IPS-20b (cell line): Measurements from ENCODE around the gene SIGMAR1.

Experiments
- H3K27ac ChIP-seq: one replicate; pipeline ENCODE4 v1.5.1; 2013; ENCODE audit warnings: low read length
- H3K27me3 ChIP-seq: 2 replicates; pipeline ENCODE4 v1.6.1; 2013; ENCODE audit warnings: mild to moderate bottlenecking, low read length, inconsistent platforms; ENCODE audit not compliant: insufficient read depth
- H3K36me3 ChIP-seq: 2 replicates; pipeline ENCODE4 v1.6.1; 2013; ENCODE audit warnings: low read depth, mild to moderate bottlenecking, inconsistent platforms, low read length, moderate library complexity; ENCODE audit not compliant: insufficient read depth
- H3K4me1 ChIP-seq: 2 replicates; pipeline ENCODE4 v1.6.1; 2013; ENCODE audit warnings: mild to moderate bottlenecking, control low read depth, inconsistent platforms, low read length, moderate library complexity; ENCODE audit not compliant: insufficient read depth
- H3K4me3 ChIP-seq: 2 replicates; pipeline ENCODE4 v1.5.1; 2013; ENCODE audit warnings: mild to moderate bottlenecking, low read length, inconsistent platforms
- H3K9ac ChIP-seq: 2 replicates; pipeline ENCODE4 v1.6.1; 2013; ENCODE audit warnings: low read depth, mild to moderate bottlenecking, inconsistent platforms, low read length, moderate library complexity
- H3K9me3 ChIP-seq: 2 replicates; pipeline ENCODE4 v1.6.1; 2013; ENCODE audit warnings: mild to moderate bottlenecking, low read depth, low read length, inconsistent platforms; ENCODE audit not compliant: insufficient read depth

Gene SIGMAR1

DNA sequence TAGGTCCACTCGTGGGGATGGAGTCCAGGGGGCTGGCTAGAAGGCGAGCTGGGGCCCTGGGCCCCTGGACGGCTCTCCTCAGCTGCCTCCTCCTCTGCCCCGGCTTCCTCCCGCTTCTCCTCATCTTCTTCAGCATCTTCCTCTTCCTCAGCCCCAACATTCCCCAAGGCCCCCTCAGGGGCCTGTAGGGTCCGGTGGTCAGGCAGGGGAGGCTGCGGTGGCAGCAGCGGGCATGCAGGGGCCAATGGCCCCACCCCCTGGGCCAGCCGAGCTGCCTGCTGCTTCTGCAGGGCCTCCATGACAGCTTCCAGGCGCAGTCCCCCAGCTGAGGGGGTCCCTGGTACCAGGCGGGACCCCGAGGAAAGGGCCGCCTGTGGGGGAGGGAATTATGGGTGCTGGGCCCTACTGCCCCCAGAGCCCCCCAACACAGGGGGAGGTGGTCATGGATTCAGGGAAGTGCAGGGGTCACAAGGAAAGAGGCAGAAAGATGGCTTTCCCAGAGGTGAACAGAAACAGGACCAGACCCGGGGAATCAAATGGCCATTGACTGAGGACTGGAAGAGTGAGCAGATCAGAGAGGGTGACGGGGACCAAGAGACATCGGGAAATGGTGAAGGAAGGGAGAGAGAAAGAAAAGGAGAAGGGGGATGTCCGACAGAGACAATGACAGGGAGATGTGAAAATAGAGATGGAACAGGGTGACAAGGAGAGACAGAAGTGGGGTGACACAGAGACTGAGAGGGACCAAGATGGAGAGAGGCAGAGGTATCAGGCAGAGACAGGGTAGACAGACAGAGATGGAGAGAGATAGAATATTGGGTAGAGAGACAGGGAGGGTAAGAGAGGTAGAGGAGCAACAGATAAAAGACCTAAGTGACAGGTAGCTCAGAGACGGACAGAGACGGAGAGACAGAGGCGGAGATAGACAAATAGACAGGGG, 9.6 kb downstream of the SIGMAR1 start:
- Histone ChIP-seq H3K4me3 (peak overlapping the region; percentile 54), H3K4me1 (peaks cover 5% of the 10 kb centered on the region; the same call in 1 of the 2 replicates), H3K27me3 (peaks cover 100% of the 10 kb centered on the region), H3K9ac (no peak overlapping the region), H3K36me3 (no peaks in the 10 kb centered on the region), H3K9me3 (no peaks in the 10 kb centered on the region), H3K27ac (no peak overlapping the region)

DNA sequence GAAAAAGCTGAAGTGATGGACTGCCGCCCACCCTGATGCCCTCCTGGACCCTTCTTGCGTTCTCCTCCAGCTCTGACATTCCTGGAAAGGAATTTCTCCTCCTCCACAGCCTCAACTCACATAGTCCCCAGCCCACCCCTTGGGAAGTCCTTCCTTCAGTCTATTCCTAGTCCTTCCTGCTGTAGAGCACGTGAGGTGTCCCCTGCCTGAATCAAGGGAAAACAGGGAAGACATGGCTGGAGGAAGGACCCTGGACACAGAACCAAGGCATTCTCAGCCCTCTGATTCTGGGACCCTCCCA, 12.5 kb downstream of the SIGMAR1 start:
- H3K36me3 ChIP-seq, result no peaks in the 10 kb centered on the region
- no peaks in the 10 kb centered on the region for H3K9me3 ChIP-seq
- H3K27ac ChIP-seq, result no peak overlapping the region
- peaks cover 86% of the 10 kb centered on the region for H3K27me3 ChIP-seq
- H3K9ac ChIP-seq, result no peak overlapping the region; the same call in 1 of the 2 replicates
- no peak overlapping the region for H3K4me3 ChIP-seq
- peaks cover 5% of the 10 kb centered on the region; the same call in 1 of the 2 replicates for H3K4me1 ChIP-seq

DNA sequence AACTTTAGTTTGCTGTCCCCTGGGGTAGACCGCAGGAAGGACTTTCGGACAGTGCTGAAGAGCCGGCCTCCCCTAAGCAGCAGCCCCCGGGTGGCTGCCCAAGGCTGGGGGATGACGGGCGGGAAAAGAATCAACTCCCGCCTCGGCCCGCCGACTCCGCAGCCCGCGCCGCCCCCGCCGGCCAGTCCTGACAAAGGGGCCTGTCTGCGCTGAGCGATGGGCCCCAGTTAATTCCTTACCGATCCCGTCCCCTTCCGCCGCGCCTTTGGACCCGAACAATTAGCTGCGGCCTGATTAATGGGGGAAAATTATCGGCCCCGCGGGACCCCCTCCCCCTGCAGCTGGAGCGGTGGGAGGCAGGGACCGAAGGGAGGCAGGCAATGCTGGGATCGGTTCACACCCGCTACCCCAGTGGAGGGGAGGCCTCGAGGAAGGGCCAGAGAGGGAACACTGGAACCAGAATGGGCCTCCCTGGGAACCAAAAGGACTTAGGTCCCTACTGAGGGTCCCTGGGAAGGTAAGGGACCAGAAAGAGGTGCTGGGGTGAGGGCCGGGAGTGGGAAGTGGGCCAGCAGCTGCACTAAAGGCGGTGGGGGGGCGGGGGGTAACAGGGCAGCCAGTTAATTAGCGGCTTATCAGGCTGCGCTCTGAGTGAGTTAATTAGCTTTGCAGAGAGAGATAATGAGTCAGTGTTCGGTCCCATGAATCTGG, 13.0 kb downstream of the SIGMAR1 start:
- Histone ChIP-seq H3K36me3 (no peaks in the 10 kb centered on the region), H3K27ac (no peak overlapping the region), H3K9me3 (no peaks in the 10 kb centered on the region), H3K4me1 (peaks cover 6% of the 10 kb centered on the region; the same call in 1 of the 2 replicates), H3K4me3 (peak overlapping the region; percentile 47; the same call in 1 of the 2 replicates), H3K9ac (peak overlapping the region; percentile 48; the same call in 1 of the 2 replicates), H3K27me3 (peaks cover 80% of the 10 kb centered on the region)

- no peak overlapping the region for H3K27ac ChIP-seq
- no peaks in the 10 kb centered on the region for H3K36me3 ChIP-seq
- no peak overlapping the region for H3K9ac ChIP-seq
- H3K9me3 ChIP-seq, result no peaks in the 10 kb centered on the region
- peaks cover 70% of the 10 kb centered on the region for H3K27me3 ChIP-seq
- peaks cover 8% of the 10 kb centered on the region; the same call in 1 of the 2 replicates for H3K4me1 ChIP-seq
- no peak overlapping the region for H3K4me3 ChIP-seq
Observed at GRCh38 chr9:34623374-34624235, 14.0 kb downstream of the SIGMAR1 start.

GRCh38 chr9:34620061-34620994, 17.3 kb downstream of the SIGMAR1 start, which contains the start of gene DCTN3:
TSS of gene DCTN3 (minus strand) at chr9:34620495. CDS start at chr9:34620464, 31 bp downstream.
- Histone ChIP-seq H3K4me1 (peaks cover 5% of the 10 kb centered on the region; the same call in 1 of the 2 replicates), H3K27me3 (peaks cover 37% of the 10 kb centered on the region), H3K4me3 (peak within 1 kb of the TSS; percentile 75), H3K36me3 (0 out of 2 replicates have a peak, but pooled peaks cover 3% of the 10 kb centered on the region), H3K27ac (no peak within 1 kb of the TSS), H3K9me3 (no peaks in the 10 kb centered on the region), H3K9ac (peak within 1 kb of the TSS; percentile 39; the same call in 1 of the 2 replicates)

GRCh38 chr9:34615132-34615531, 22.5 kb downstream of the SIGMAR1 start:
- no peak overlapping the region for H3K4me3 ChIP-seq
- H3K4me1 ChIP-seq, result peaks cover 9% of the 10 kb centered on the region; the same call in 1 of the 2 replicates
- H3K27ac ChIP-seq, result no peak overlapping the region
- H3K9ac ChIP-seq, result no peak overlapping the region
- peaks cover 4% of the 10 kb centered on the region; the same call in 1 of the 2 replicates for H3K27me3 ChIP-seq
- no peaks in the 10 kb centered on the region for H3K9me3 ChIP-seq
- 0 out of 2 replicates have a peak, but pooled peaks cover 3% of the 10 kb centered on the region for H3K36me3 ChIP-seq

GRCh38 chr9:34612788-34613390, 24.7 kb downstream of the SIGMAR1 start:
- peaks cover 4% of the 10 kb centered on the region; the same call in 1 of the 2 replicates for H3K27me3 ChIP-seq
- peak overlapping the region; percentile 97 for H3K4me3 ChIP-seq
- no peak overlapping the region for H3K27ac ChIP-seq
- H3K36me3 ChIP-seq, result 0 out of 2 replicates have a peak, but pooled peaks cover 3% of the 10 kb centered on the region
- no peaks in the 10 kb centered on the region for H3K9me3 ChIP-seq
- peaks cover 6% of the 10 kb centered on the region; the same call in 1 of the 2 replicates for H3K4me1 ChIP-seq
- H3K9ac ChIP-seq, result peak overlapping the region; percentile 99; the same call in 1 of the 2 replicates

GRCh38 chr9:34611811-34612787, 25.5 kb downstream of the SIGMAR1 start, which contains the start of gene RPP25L:
TSS of gene RPP25L (minus strand) at chr9:34612097. CDS start at chr9:34611296, 801 bp downstream.
- H3K4me3 ChIP-seq, result peak within 1 kb of the TSS; percentile 97
- peak within 1 kb of the TSS; percentile 67 for H3K27ac ChIP-seq
- H3K36me3 ChIP-seq, result no peaks in the 10 kb centered on the region
- H3K9me3 ChIP-seq, result no peaks in the 10 kb centered on the region
- H3K9ac ChIP-seq, result peak within 1 kb of the TSS; percentile 99
- H3K4me1 ChIP-seq, result peaks cover 6% of the 10 kb centered on the region; the same call in 1 of the 2 replicates
- peaks cover 4% of the 10 kb centered on the region; the same call in 1 of the 2 replicates for H3K27me3 ChIP-seq

- H3K9ac ChIP-seq, result peak overlapping the region; percentile 99
- no peaks in the 10 kb centered on the region for H3K36me3 ChIP-seq
- H3K9me3 ChIP-seq, result no peaks in the 10 kb centered on the region
- H3K27ac ChIP-seq, result peak overlapping the region; percentile 67
- H3K4me3 ChIP-seq, result peak overlapping the region; percentile 97
- peaks cover 6% of the 10 kb centered on the region; the same call in 1 of the 2 replicates for H3K4me1 ChIP-seq
- peaks cover 4% of the 10 kb centered on the region for H3K27me3 ChIP-seq
Observed at GRCh38 chr9:34611251-34611810, 26.3 kb downstream of the SIGMAR1 start.
